SH-SY5Y (cell line): Measurements from ENCODE around the gene MCF2L2.

Experiments
- GATA2 ChIP-seq: IDR thresholded peaks from 2 replicates; pipeline ENCODE4 v1.6.1; 2011; ENCODE audit warnings: mild to moderate bottlenecking, low read depth, low read length
- GATA3 ChIP-seq: IDR thresholded peaks from 2 replicates; pipeline ENCODE4 v1.6.1; 2011; ENCODE audit warnings: low read depth, mild to moderate bottlenecking, low read length, moderate library complexity

DNA sequence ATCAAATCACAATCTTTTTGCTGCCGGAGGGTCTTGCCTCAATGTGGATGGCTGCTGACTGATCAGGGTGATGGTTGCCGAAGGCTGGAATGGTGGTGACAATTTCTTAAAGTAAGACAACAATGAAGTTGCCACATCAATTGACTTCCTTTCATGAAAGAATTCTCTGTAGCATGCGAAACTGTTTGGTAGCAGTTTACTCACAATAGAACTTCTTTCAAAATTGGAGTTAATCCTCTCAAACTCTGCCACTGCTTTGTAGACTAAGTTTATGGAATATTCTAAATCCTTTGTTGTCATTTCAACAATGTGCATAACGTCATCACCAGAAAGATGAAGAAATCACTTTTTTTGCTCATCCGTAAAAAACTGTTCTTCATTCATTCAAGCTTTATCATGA is 109.5 kb downstream of the MCF2L2 start:
- no peak for TF ChIP-seq GATA2
- no peak for TF ChIP-seq GATA3
